Ishikawa (cell line): ENCODE data around the gene SORCS3.

ENCODE experiments used
- CEBPB ChIP-seq: IDR thresholded peaks from 2 replicates; pipeline ENCODE4 v1.6.1; 2012
- CREB1 ChIP-seq: IDR thresholded peaks from 2 replicates; pipeline ENCODE4 v1.6.1; 2012; ENCODE audit warnings: low read depth
- EP300 ChIP-seq: IDR thresholded peaks from 2 replicates; pipeline ENCODE4 v1.6.1; 2012; ENCODE audit warnings: borderline replicate concordance
- FOXM1 ChIP-seq: IDR thresholded peaks from 2 replicates; pipeline ENCODE4 v1.6.1; 2012; ENCODE audit warnings: low read depth, borderline replicate concordance
- NFIC ChIP-seq: IDR thresholded peaks from 2 replicates; pipeline ENCODE4 v1.6.1; 2012
- RAD21 ChIP-seq: IDR thresholded peaks from 2 replicates; pipeline ENCODE4 v1.6.1; 2012; ENCODE audit warnings: low read depth
- REST ChIP-seq: IDR thresholded peaks from 2 replicates; pipeline ENCODE4 v1.6.1; 2012; ENCODE audit warnings: low read depth, mild to moderate bottlenecking
- TAF1 ChIP-seq: IDR thresholded peaks from 2 replicates; pipeline ENCODE4 v1.6.1; 2012; ENCODE audit warnings: low read depth, mild to moderate bottlenecking
- TEAD4 ChIP-seq: IDR thresholded peaks from 2 replicates; pipeline ENCODE4 v1.6.1; 2012
- USF1 ChIP-seq: IDR thresholded peaks from 2 replicates; pipeline ENCODE4 v1.6.1; 2012

- no peak for TF ChIP-seq CREB1
- TF ChIP-seq TAF1: no peak
- TF ChIP-seq USF1: no peak
- no peak for TF ChIP-seq CEBPB
- TF ChIP-seq EP300: no peak
- TF ChIP-seq TEAD4: no peak
- no peak for TF ChIP-seq RAD21
- TF ChIP-seq FOXM1: no peak
- TF ChIP-seq REST: no peak
- no peak for TF ChIP-seq NFIC
These were observed 42.5 kb downstream of the SORCS3 start for GRCh38 chr10:104683567-104683966.
